Prostate gland (tissue), 2 donors: ENCODE data around the gene NFATC1.

Experiments used
- CTCF ChIP-seq, 4 experiments: fragments of 200-600 bp in 2 of 4; fragments of 450-650 bp in 2 of 4; sonication (generic) in 2 of 4; IDR thresholded peaks; 1 replicate in 3 of 4; 2 replicates in 1 of 4; pipeline ENCODE4 v1.5.1; 2016 to 2019; ENCODE audit warnings: antibody characterized with exemption in 4 of 4, mild to moderate bottlenecking in 2 of 4, moderate library complexity in 2 of 4
- POLR2A ChIP-seq: fragments of 450-650 bp; IDR thresholded peaks from one replicate; pipeline ENCODE4 v1.6.1; 2016; ENCODE audit warnings: antibody characterized with exemption, mild to moderate bottlenecking
- POLR2AphosphoS5 ChIP-seq: sonication (generic); formaldehyde crosslinking; IDR thresholded peaks from one replicate; pipeline ENCODE4 v1.6.1; 2017; ENCODE audit warnings: antibody characterized with exemption

DNA sequence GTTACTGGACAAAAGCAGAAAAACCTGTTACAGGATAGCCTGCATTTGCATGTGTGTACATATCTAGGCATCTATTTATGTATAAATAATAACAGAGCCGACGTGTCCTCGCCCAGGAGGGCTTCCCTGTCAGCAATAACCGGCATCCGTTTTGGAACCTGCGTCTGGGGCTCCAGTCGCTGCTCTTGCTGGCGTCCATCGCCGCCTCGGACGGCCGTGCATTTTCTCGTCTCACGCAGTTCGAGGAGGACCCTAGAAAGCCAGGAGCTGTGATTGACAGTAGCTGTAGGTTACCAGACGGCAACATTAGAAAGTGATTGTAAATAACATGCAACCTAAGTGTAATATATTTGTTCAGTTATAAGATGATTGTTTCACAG lies 132.6 kb downstream of the NFATC1 start:
- TF ChIP-seq CTCF (IDR thresholded peaks at IDR 0.05) (no peak), POLR2AphosphoS5 (no peak), POLR2A (no peak)
